HepG2 (cell line): ENCODE data around the gene SLC16A13. TPM values are rescaled to one million over a fixed set of nuclear protein-coding genes. Genes with fewer than 3 reads are reported as not detected.

Experiments used
- AGO1 ChIP-seq: fragments of 200-400 bp; formaldehyde crosslinking; IDR thresholded peaks from 2 replicates; pipeline ENCODE4 v1.6.1; 2017; ENCODE audit warnings: mild to moderate bottlenecking, low read depth, low read length, moderate library complexity; ENCODE audit not compliant: poor library complexity, severe bottlenecking
- HNRNPUL1 ChIP-seq: fragments of 200-400 bp; formaldehyde crosslinking; IDR thresholded peaks from 2 replicates; pipeline ENCODE4 v1.6.1; 2017; ENCODE audit warnings: low read depth, mild to moderate bottlenecking, low read length, moderate library complexity
- ISL2 ChIP-seq: sonication (generic); formaldehyde crosslinking; IDR thresholded peaks from 2 replicates; pipeline ENCODE4 v1.5.0; 2020; ENCODE audit warnings: missing genetic modification reagents
- MZF1 ChIP-seq: sonication (generic); formaldehyde crosslinking; IDR thresholded peaks from 2 replicates; pipeline ENCODE4 v1.8.1; 2023; ENCODE audit warnings: mild to moderate bottlenecking, missing genetic modification reagents, borderline replicate concordance
- PHF20 ChIP-seq: sonication (generic); formaldehyde crosslinking; IDR thresholded peaks from 2 replicates; pipeline ENCODE4 v1.5.0; 2020; ENCODE audit warnings: mild to moderate bottlenecking, missing genetic modification reagents
- POLR2A ChIP-seq, 2 experiments: IDR thresholded peaks; 2 replicates each; pipeline ENCODE4 v1.6.1; 2011; ENCODE audit warnings: low read depth in 2 of 2, low read length in 2 of 2, mild to moderate bottlenecking in 1 of 2, moderate library complexity in 1 of 2; ENCODE audit not compliant: insufficient read depth in 1 of 2
- RFXANK ChIP-seq: IDR thresholded peaks from 2 replicates; pipeline ENCODE4 v1.6.1; 2016
- RXRA ChIP-seq: sonication (generic); formaldehyde crosslinking; IDR thresholded peaks from 2 replicates; pipeline ENCODE4 v1.5.1; 2020; ENCODE audit warnings: missing genetic modification reagents
- SOX13 ChIP-seq, 3 experiments: fragments of 450-650 bp in 1 of 3; sonication (generic) in 1 of 3; formaldehyde crosslinking in 1 of 3; IDR thresholded peaks in 2 of 3; conservative IDR thresholded peaks in 1 of 3; 2 replicates each; pipeline versions ENCODE4 v1.5.0 to v1.6.1; 2016 to 2020; ENCODE audit warnings: antibody characterized with exemption in 1 of 3, mild to moderate bottlenecking in 1 of 3, missing compliant biosample characterization in 1 of 3, missing genetic modification reagents in 1 of 3, moderate library complexity in 1 of 3
- ZBTB20 ChIP-seq: sonication (generic); formaldehyde crosslinking; IDR thresholded peaks from 2 replicates; pipeline ENCODE4 v1.8.1; 2023; ENCODE audit warnings: missing genetic modification reagents, low read depth, mild to moderate bottlenecking, borderline replicate concordance
- ZNF121 ChIP-seq: sonication (generic); formaldehyde crosslinking; IDR thresholded peaks from 2 replicates; pipeline ENCODE4 v1.5.0; 2020; ENCODE audit warnings: mild to moderate bottlenecking, missing genetic modification reagents
- ZNF138 ChIP-seq: sonication (generic); formaldehyde crosslinking; IDR thresholded peaks from 2 replicates; pipeline ENCODE4 v1.5.0; 2020; ENCODE audit warnings: mild to moderate bottlenecking, low read depth, missing genetic modification reagents
- ZNF292 ChIP-seq: sonication (generic); formaldehyde crosslinking; IDR thresholded peaks from 2 replicates; pipeline ENCODE4 v1.8.1; 2022; ENCODE audit warnings: mild to moderate bottlenecking, low read depth, missing genetic modification reagents, borderline replicate concordance
- ZNF3 ChIP-seq: IDR thresholded peaks from 2 replicates; pipeline ENCODE4 v1.7.0; 2017; ENCODE audit warnings: inconsistent platforms
- ZNF572 ChIP-seq: sonication (generic); formaldehyde crosslinking; IDR thresholded peaks from 2 replicates; pipeline ENCODE4 v1.5.1; 2020; ENCODE audit warnings: mild to moderate bottlenecking, missing genetic modification reagents
- ZNF598 ChIP-seq: sonication (generic); formaldehyde crosslinking; IDR thresholded peaks from 2 replicates; pipeline ENCODE4 v1.5.1; 2020; ENCODE audit warnings: mild to moderate bottlenecking, missing genetic modification reagents, borderline replicate concordance
- ZNF7 ChIP-seq: IDR thresholded peaks from 2 replicates; pipeline ENCODE4 v1.6.1; 2016; ENCODE audit warnings: missing biosample characterization, missing genetic modification reagents
- ZNF777 ChIP-seq: sonication (generic); formaldehyde crosslinking; IDR thresholded peaks from 2 replicates; pipeline ENCODE4 v1.4.0; 2020; ENCODE audit warnings: missing genetic modification reagents
- ZNF781 ChIP-seq: sonication (generic); formaldehyde crosslinking; IDR thresholded peaks from 2 replicates; pipeline ENCODE4 v1.5.1; 2020; ENCODE audit warnings: borderline replicate concordance, mild to moderate bottlenecking, missing genetic modification reagents; ENCODE audit errors: not compliant biosample characterization
- polyA plus RNA-seq, 8 experiments: library from polyadenylated mRNA; depleted of rRNA in 3 of 8; stranded (reverse) in 7 of 8; unstranded in 1 of 8; fragments of >200 nt; fragmentation: Illumina TruSeq in 4 of 8; extraction: Trizol in 4 of 8; gene quantifications; 2 replicates each; pipeline versions ENCODE4 v1.2.1 to v1.2.3, GENCODE V29; 2011 to 2016; ENCODE audit warnings: low read depth in 4 of 8, missing spikeins in 1 of 8, mixed read lengths in 1 of 8; ENCODE audit not compliant: insufficient read depth in 1 of 8
- total RNA-seq, 5 experiments: library from RNA; depleted of rRNA; stranded (reverse); fragments of >200 nt; fragmentation: Illumina TruSeq; extraction: Trizol; gene quantifications; 2 replicates each; pipeline ENCODE4 v1.2.3, GENCODE V29; 2016; ENCODE audit warnings: low read depth in 1 of 5
- TF ChIP-seq, protein P1 (sequence below): sonication (generic); formaldehyde crosslinking; IDR thresholded peaks from 2 replicates; pipeline ENCODE4 v1.4.0; 2020; ENCODE audit warnings: missing genetic modification reagents, borderline replicate concordance
- TF ChIP-seq, protein P2 (sequence below): sonication (generic); formaldehyde crosslinking; IDR thresholded peaks from 2 replicates; pipeline ENCODE4 v1.4.0; 2020; ENCODE audit warnings: mild to moderate bottlenecking, missing genetic modification reagents
- TF ChIP-seq, protein P3 (sequence below): IDR thresholded peaks from 2 replicates; pipeline ENCODE4 v1.6.1; 2016
- TF ChIP-seq, protein P4 (sequence below): sonication (generic); formaldehyde crosslinking; IDR thresholded peaks from 2 replicates; pipeline ENCODE4 v1.5.0; 2020; ENCODE audit warnings: mild to moderate bottlenecking, missing genetic modification reagents, borderline replicate concordance

The SLC16A13 gene
- total and polyA plus RNA-seq, 2 of the 13 experiments (the other 11 are each of a cell fraction or from before 2014, with no cell fraction given), result 2.2 to 3.0 TPM

DNA sequence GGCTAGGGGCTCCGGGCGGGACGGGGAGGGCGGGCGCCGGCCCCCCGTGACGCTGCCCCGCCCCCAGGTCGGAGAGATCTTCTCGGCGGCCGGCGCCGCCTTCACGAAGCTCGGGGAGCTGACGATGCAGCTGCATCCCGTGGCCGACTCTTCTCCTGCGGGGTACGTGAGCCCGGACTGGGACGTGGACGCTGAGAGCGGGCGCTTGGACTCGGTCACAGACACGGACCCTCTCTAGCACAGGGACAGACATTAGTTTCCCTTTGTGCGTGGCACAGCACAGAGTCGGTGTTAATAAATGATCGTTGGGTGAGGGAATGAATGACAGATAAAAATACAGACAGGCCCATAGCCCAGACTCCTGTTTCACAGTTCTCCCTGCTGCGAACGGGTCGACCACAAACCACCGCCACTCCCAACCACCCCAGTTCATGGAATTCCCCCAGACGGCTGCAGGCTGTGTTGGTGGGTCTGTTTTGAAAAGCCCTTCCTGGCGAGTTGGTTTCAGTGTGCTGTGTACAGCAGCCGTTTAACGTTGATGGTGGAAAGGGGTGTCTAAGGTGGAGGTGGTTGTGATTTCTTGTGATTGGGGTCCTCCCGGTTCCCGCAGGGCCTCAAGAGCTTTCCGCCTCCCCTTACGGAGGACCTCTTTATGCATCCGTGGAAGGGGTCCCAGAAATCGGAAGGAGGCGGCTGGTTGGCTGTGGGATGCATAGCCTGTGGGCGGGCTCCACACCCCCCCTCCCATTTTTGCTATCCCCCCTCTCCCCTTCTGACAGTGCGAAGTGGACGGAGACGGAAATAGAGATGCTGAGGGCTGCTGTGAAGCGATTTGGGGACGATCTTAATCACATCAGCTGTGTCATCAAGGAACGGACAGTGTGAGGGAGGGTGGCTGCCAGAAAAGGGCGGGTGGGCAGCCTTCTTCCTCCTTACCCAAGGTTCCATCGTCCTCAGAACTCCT lies 20.5 kb upstream of the SLC16A13 start (continued):
- TF ChIP-seq ZNF121, result peak; percentile 76
- no peak for TF ChIP-seq ZNF781
- TF ChIP-seq PHF20 (CRISPR knock-in tag), result no peak
- no peak for TF ChIP-seq MZF1
- no peak for TF ChIP-seq ZBTB20 (CRISPR knock-in tag)
- TF ChIP-seq ZNF777 (CRISPR knock-in tag), result 0 out of 2 replicates have a peak, but pooled peaks have one; percentile 8
- peak; percentile 14 for TF ChIP-seq AGO1
- 0 out of 4 replicates have a peak, but pooled peaks of 1 of the 2 experiments have one; percentile 10 for TF ChIP-seq POLR2A (IDR thresholded peaks at IDR 0.05; ENCODE audit: insufficient read depth in 1 of 2, low read depth in 2 of 2, low read length in 2 of 2)
- TF ChIP-seq SOX13 (IDR thresholded peaks at IDR 0.05), result no peak
- TF ChIP-seq SOX13 (CRISPR knock-in tag; conservative IDR thresholded peaks at IDR 0.05 in 1 of 2, IDR thresholded peaks at IDR 0.05 in 1 of 2), result no peak
- no peak for TF ChIP-seq HNRNPUL1
- peak; percentile 65; the same call in 1 of the 2 replicates for TF ChIP-seq ZNF3 (CRISPR knock-in tag)
- TF ChIP-seq ZNF138 (CRISPR knock-in tag), result 0 out of 2 replicates have a peak, but pooled peaks have one; percentile 10
- TF ChIP-seq ISL2 (CRISPR knock-in tag), result 0 out of 2 replicates have a peak, but pooled peaks have one; percentile 0
- no peak for TF ChIP-seq RXRA (CRISPR knock-in tag)
- TF ChIP-seq, protein P1, sequence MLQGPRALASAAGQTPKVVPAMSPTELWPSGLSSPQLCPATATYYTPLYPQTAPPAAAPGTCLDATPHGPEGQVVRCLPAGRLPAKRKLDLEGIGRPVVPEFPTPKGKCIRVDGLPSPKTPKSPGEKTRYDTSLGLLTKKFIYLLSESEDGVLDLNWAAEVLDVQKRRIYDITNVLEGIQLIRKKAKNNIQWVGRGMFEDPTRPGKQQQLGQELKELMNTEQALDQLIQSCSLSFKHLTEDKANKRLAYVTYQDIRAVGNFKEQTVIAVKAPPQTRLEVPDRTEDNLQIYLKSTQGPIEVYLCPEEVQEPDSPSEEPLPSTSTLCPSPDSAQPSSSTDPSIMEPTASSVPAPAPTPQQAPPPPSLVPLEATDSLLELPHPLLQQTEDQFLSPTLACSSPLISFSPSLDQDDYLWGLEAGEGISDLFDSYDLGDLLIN, result no peak
- no peak for TF ChIP-seq ZNF7
- TF ChIP-seq, protein P2, sequence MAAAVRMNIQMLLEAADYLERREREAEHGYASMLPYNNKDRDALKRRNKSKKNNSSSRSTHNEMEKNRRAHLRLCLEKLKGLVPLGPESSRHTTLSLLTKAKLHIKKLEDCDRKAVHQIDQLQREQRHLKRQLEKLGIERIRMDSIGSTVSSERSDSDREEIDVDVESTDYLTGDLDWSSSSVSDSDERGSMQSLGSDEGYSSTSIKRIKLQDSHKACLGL (CRISPR knock-in tag), result 0 out of 2 replicates have a peak, but pooled peaks have one; percentile 0
- TF ChIP-seq ZNF292 (CRISPR knock-in tag), result 0 out of 2 replicates have a peak, but pooled peaks have one; percentile 6
- TF ChIP-seq ZNF572 (CRISPR knock-in tag), result 0 out of 2 replicates have a peak, but pooled peaks have one; percentile 10
- no peak for TF ChIP-seq RFXANK (CRISPR knock-in tag)
- 0 out of 2 replicates have a peak, but pooled peaks have one; percentile 7 for TF ChIP-seq ZNF598 (CRISPR knock-in tag)
- TF ChIP-seq, protein P3, sequence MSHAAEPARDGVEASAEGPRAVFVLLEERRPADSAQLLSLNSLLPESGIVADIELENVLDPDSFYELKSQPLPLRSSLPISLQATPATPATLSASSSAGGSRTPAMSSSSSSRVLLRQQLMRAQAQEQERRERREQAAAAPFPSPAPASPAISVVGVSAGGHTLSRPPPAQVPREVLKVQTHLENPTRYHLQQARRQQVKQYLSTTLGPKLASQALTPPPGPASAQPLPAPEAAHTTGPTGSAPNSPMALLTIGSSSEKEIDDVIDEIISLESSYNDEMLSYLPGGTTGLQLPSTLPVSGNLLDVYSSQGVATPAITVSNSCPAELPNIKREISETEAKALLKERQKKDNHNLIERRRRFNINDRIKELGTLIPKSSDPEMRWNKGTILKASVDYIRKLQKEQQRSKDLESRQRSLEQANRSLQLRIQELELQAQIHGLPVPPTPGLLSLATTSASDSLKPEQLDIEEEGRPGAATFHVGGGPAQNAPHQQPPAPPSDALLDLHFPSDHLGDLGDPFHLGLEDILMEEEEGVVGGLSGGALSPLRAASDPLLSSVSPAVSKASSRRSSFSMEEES (CRISPR knock-in tag), result 0 out of 2 replicates have a peak, but pooled peaks have one; percentile 0
- TF ChIP-seq, protein P4, sequence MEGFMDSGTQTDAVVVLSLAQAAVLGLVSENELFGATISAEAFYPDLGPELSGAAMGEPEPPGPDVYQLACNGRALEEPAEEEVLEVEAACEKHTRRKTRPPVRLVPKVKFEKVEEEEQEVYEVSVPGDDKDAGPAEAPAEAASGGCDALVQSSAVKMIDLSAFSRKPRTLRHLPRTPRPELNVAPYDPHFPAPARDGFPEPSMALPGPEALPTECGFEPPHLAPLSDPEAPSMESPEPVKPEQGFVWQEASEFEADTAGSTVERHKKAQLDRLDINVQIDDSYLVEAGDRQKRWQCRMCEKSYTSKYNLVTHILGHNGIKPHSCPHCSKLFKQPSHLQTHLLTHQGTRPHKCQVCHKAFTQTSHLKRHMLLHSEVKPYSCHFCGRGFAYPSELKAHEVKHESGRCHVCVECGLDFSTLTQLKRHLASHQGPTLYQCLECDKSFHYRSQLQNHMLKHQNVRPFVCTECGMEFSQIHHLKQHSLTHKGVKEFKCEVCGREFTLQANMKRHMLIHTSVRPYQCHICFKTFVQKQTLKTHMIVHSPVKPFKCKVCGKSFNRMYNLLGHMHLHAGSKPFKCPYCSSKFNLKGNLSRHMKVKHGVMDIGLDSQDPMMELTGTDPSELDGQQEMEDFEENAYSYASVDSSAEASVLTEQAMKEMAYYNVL, result 0 out of 2 replicates have a peak, but pooled peaks have one; percentile 9
